ENCODE data around the gene EIF4E2.

- TF ChIP-seq, protein P1, sequence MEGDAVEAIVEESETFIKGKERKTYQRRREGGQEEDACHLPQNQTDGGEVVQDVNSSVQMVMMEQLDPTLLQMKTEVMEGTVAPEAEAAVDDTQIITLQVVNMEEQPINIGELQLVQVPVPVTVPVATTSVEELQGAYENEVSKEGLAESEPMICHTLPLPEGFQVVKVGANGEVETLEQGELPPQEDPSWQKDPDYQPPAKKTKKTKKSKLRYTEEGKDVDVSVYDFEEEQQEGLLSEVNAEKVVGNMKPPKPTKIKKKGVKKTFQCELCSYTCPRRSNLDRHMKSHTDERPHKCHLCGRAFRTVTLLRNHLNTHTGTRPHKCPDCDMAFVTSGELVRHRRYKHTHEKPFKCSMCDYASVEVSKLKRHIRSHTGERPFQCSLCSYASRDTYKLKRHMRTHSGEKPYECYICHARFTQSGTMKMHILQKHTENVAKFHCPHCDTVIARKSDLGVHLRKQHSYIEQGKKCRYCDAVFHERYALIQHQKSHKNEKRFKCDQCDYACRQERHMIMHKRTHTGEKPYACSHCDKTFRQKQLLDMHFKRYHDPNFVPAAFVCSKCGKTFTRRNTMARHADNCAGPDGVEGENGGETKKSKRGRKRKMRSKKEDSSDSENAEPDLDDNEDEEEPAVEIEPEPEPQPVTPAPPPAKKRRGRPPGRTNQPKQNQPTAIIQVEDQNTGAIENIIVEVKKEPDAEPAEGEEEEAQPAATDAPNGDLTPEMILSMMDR (IDR thresholded peaks at IDR 0.05; ENCODE audit: extremely low read depth in 1 of 2, insufficient read depth in 1 of 2, low read depth in 1 of 2, low read length in 2 of 2), result no peak
- no peak for TF ChIP-seq EZH2 (IDR thresholded peaks at IDR 0.05; ENCODE audit: borderline replicate concordance, low read depth, low read length, severe bottlenecking)
- no peak for TF ChIP-seq FOS (IDR thresholded peaks at IDR 0.05; ENCODE audit: borderline replicate concordance, insufficient read depth, low read length)
- TF ChIP-seq POLR2AphosphoS5 (IDR thresholded peaks at IDR 0.05; ENCODE audit: insufficient read depth, low read depth, low read length), result no peak
- no peak for TF ChIP-seq POLR2A (IDR thresholded peaks at IDR 0.05; ENCODE audit: low read depth, low read length)
- no peak for TF ChIP-seq MYC (IDR thresholded peaks at IDR 0.05; ENCODE audit: low read depth, low read length)
- no peak for TF ChIP-seq MAX (IDR thresholded peaks at IDR 0.05; ENCODE audit: insufficient read depth, insufficient read length)
- no peak for TF ChIP-seq GATA2 (IDR thresholded peaks at IDR 0.05; ENCODE audit: insufficient read depth, insufficient read length, low read depth, low read length)
- no peak for TF ChIP-seq JUN (IDR thresholded peaks at IDR 0.05; ENCODE audit: borderline replicate concordance, insufficient read depth, insufficient read length, low read depth)
These were observed 22.5 kb upstream of the EIF4E2 start for GRCh38 chr2:232527905-232528470.

Measured in endothelial cell of umbilical vein (primary cell).